DOHH2 (cell line): ENCODE results near the gene SLC25A22.
A peak's percentile ranks its signal among the peaks of the same experiment; 100 is the strongest.

Source experiments
- H3F3A ChIP-seq: fragments of 200-600 bp; sonication (generic), shearing (Covaris generic); 2 replicates; pipeline ENCODE4 v1.6.0; 2016; ENCODE audit warnings: antibody characterized with exemption, mild to moderate bottlenecking; ENCODE audit not compliant: control insufficient read depth, insufficient read depth
- H3K27ac ChIP-seq: fragments of 200-600 bp; sonication (generic); 2 replicates; pipeline ENCODE4 v1.5.1; 2014; ENCODE audit warnings: low read depth, mild to moderate bottlenecking, low read length, moderate library complexity
- H3K27me3 ChIP-seq: fragments of 200-600 bp; sonication (generic); 2 replicates; pipeline ENCODE4 v1.6.1; 2014; ENCODE audit warnings: mild to moderate bottlenecking, low read length, mixed read lengths; ENCODE audit not compliant: control insufficient read depth
- H3K36me3 ChIP-seq: fragments of 200-600 bp; sonication (generic); 2 replicates; pipeline ENCODE4 v1.6.1; 2014; ENCODE audit warnings: mild to moderate bottlenecking, low read length, moderate library complexity, mixed read lengths; ENCODE audit not compliant: control insufficient read depth
- H3K4me1 ChIP-seq: fragments of 200-600 bp; sonication (generic); 2 replicates; pipeline ENCODE4 v1.6.1; 2014; ENCODE audit warnings: mild to moderate bottlenecking, low read length, mixed read lengths; ENCODE audit not compliant: control insufficient read depth
- H3K4me2 ChIP-seq: fragments of 200-600 bp; sonication (generic); 2 replicates; pipeline ENCODE4 v1.6.0; 2014; ENCODE audit warnings: mild to moderate bottlenecking, low read length, moderate library complexity
- H3K4me3 ChIP-seq: fragments of 200-600 bp; sonication (generic); 2 replicates; pipeline ENCODE4 v1.5.1; 2014; ENCODE audit warnings: mild to moderate bottlenecking, low read length, mixed read lengths
- H3K79me2 ChIP-seq: fragments of 200-600 bp; sonication (generic); 2 replicates; pipeline ENCODE4 v1.6.1; 2014; ENCODE audit warnings: mild to moderate bottlenecking, low read length, mixed read lengths; ENCODE audit not compliant: control insufficient read depth
- H3K9me2 ChIP-seq: fragments of 200-600 bp; sonication (generic); replicated peaks from 2 replicates; pipeline ENCODE4 v1.6.1; 2014; ENCODE audit warnings: mild to moderate bottlenecking, low read length, mixed read lengths; ENCODE audit not compliant: control insufficient read depth
- H3K9me3 ChIP-seq: fragments of 200-600 bp; sonication (generic); 2 replicates; pipeline ENCODE4 v1.6.1; 2014; ENCODE audit warnings: antibody characterized with exemption, low read length, mixed read lengths; ENCODE audit not compliant: control insufficient read depth, insufficient read depth
- H4K20me1 ChIP-seq: fragments of 200-600 bp; sonication (generic); 2 replicates; pipeline ENCODE4 v1.6.0; 2014; ENCODE audit warnings: low read depth, mild to moderate bottlenecking, antibody characterized with exemption, low read length, moderate library complexity; ENCODE audit not compliant: control insufficient read depth, insufficient read depth
- CTCF ChIP-seq: fragments of 200-600 bp; sonication (generic); IDR thresholded peaks from one replicate; pipeline ENCODE4 v1.5.1; 2014; ENCODE audit warnings: antibody characterized with exemption, mild to moderate bottlenecking, low read depth, low read length; ENCODE audit not compliant: poor library complexity, severe bottlenecking
- EZH2phosphoT487 ChIP-seq: fragments of 200-600 bp; sonication (generic); IDR thresholded peaks from 2 replicates; pipeline ENCODE4 v1.6.1; 2017; ENCODE audit warnings: borderline replicate concordance, mild to moderate bottlenecking, antibody characterized with exemption, low read length, moderate library complexity, mixed read lengths

SLC25A22 gene

GRCh38 chr11:796565-797295, 1.4 kb downstream of the SLC25A22 start:
- Histone ChIP-seq H3K9me2 (no peaks in the 10 kb centered on the region), H4K20me1 (peaks cover 4% of the 10 kb centered on the region; the same call in 1 of the 2 replicates), H3K4me2 (peak overlapping the region; percentile 97), H3K36me3 (peaks cover 41% of the 10 kb centered on the region), H3K4me3 (peak overlapping the region; percentile 93), H3K4me1 (peaks cover 33% of the 10 kb centered on the region), H3K9me3 (no peaks in the 10 kb centered on the region), H3F3A (peaks cover 12% of the 10 kb centered on the region; the same call in 1 of the 2 replicates), H3K27ac (peak overlapping the region; percentile 80), H3K27me3 (no peaks in the 10 kb centered on the region), H3K79me2 (peaks cover 25% of the 10 kb centered on the region)
- no peak for TF ChIP-seq CTCF
- no peak for TF ChIP-seq EZH2phosphoT487

DNA sequence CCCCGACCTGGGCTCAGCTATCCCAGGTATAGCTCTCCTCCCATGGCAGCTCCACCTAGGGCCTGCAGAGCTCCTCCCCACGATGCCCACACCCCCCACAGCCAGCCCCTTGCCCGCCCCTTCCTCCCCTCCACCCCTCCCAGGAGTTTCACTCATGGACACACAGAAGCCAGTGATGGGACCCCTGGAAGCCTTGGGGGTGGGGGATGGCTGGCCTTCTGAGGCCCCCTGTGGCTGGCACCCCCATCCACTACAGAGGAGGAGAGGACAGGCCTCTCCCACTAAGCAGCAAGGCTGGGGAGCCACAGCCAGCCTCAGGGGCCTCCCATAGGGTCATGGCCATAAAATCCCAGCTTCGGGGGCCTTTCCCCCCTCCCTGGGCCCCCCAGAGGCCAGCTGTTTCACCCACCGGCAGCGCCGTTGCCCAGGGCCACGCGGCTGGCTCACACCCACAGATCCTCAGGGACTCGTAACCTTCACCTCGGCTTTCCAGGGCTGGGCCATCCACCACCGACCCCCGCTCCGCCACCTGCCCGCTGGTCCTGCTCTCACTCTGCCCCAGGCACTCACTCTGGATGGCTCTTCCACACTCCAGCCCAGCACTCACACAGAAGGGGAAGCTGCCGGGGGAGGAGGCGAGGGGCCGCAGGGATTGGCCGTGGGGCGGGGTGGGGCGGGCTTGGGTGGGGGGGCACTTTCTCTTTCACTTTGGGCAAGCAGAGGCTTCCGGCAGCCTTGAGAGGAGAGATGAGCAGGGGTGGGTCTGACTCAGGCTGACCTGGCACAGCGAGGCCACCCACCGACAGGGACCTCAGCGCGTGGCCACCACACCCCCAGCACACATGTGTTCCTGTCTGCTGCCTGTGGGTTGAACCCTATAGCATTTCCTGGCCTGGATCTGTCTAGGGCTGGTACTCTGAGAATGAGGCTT, 2.2 kb downstream of the SLC25A22 start:
- peaks cover 33% of the 10 kb centered on the region for H3K4me1 ChIP-seq
- H3K9me3 ChIP-seq = no peaks in the 10 kb centered on the region
- H3K9me2 ChIP-seq = no peaks in the 10 kb centered on the region
- peak overlapping the region; percentile 93 for H3K4me3 ChIP-seq
- H3K79me2 ChIP-seq = peaks cover 25% of the 10 kb centered on the region
- H3K4me2 ChIP-seq = peak overlapping the region; percentile 97
- peaks cover 12% of the 10 kb centered on the region; the same call in 1 of the 2 replicates for H3F3A ChIP-seq
- TF ChIP-seq CTCF = no peak
- TF ChIP-seq EZH2phosphoT487 = no peak
- peaks cover 4% of the 10 kb centered on the region; the same call in 1 of the 2 replicates for H4K20me1 ChIP-seq
- peaks cover 34% of the 10 kb centered on the region for H3K36me3 ChIP-seq
- H3K27ac ChIP-seq = peak overlapping the region; percentile 80
- H3K27me3 ChIP-seq = no peaks in the 10 kb centered on the region

DNA sequence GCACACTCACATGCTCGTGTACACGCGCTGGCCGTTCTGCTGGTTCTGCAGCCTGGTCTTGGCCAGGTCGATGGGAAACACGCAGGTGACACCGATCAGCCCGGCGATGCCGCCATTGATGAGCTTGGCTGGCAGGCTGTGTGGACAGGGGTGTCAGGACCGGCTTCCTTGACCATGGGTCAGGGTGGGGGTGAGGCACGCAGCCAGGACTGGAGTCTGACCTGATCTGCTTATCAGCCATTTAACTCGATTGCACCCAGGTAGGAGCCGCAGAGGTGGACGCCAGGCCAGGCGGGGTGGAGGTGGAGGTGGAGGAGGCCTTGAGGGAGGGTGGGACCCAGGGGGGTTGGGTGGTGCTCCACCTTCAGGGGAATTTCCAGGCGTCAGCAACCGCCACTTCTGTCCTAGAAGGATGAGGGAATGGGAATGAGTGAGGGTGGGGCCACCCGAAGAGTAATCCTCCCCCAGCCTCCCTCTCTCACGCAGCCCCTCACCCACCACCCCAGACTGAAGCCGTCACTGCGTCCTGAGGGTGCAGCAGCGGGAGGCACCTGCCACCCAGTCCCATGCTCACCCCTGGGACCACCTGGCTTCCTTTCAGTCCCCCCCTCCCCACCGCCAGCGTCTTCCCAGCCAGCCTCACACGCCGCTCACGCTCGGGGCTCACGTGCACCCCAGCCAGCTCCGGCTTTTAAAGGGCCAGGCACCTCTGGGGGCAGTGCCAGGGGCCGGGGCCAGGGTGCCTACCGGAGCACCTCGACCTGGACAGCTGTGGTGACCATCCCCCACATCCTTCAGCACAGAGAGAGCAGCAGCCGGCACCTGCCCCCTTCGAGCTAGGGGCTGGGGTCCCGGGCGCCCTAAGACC, 3.1 kb downstream of the SLC25A22 start:
- Histone ChIP-seq H3K9me3 (no peaks in the 10 kb centered on the region), H3K9me2 (no peaks in the 10 kb centered on the region), H3K36me3 (peaks cover 25% of the 10 kb centered on the region; the same call in 1 of the 2 replicates), H3K27ac (no peak overlapping the region), H3K4me2 (peak overlapping the region; percentile 97), H3K4me1 (peaks cover 33% of the 10 kb centered on the region), H4K20me1 (peaks cover 4% of the 10 kb centered on the region; the same call in 1 of the 2 replicates), H3K4me3 (peak overlapping the region; percentile 93), H3K79me2 (peaks cover 25% of the 10 kb centered on the region), H3F3A (peaks cover 15% of the 10 kb centered on the region; the same call in 1 of the 2 replicates), H3K27me3 (no peaks in the 10 kb centered on the region)
- TF ChIP-seq CTCF (no peak), EZH2phosphoT487 (no peak)
